K562 (cell line): ENCODE results near the gene DNASE1L2. TPM values are rescaled to one million over a fixed set of nuclear protein-coding genes. Genes with fewer than 3 reads are reported as not detected.

Source experiments
- ATAC-seq: fragments of 200-7000 bp; cut with Tn5 transposase; 3 replicates; pipeline ENCODE4 v1.9.1; 2020; ENCODE audit warnings: moderate library complexity
- BruUV-seq: library from RNA; stranded (reverse); fragments of 400-500 nt; replicated peaks from 2 replicates; lab custom pipeline; 2021; lab: Mats Ljungman, UMichigan
- CTCF ChIA-PET: fragments of 300-600 bp; formaldehyde crosslinking; extraction: SDS; loops from one replicate; lab custom pipeline; 2021; ENCODE audit warnings: low intra/inter-chr PET ratio; lab: Yijun Ruan, JAX
- POLR2A ChIA-PET: fragments of 300-600, 350-650 bp; sonication (Branson Sonifier 250); formaldehyde crosslinking; extraction: SDS; loops from one replicate; lab custom pipeline; 2021; ENCODE audit warnings: antibody characterized with exemption, inconsistent platforms; lab: Yijun Ruan, JAX
- DNase-seq, 4 experiments: peaks; one replicate each; pipeline versions ENCODE4 v3.0.0 to v3.0.0-alpha.2; 2011 to 2018; ENCODE audit warnings: low spot score in 3 of 4, mixed read lengths in 3 of 4; ENCODE audit errors: extremely low read depth in 1 of 4
- FAIRE-seq: peaks from 2 replicates; lab custom pipeline; 2011; peaks lifted over from hg19 to GRCh38; lab: Jason Lieb, UNC
- H2AFZ ChIP-seq: 2 replicates; pipeline ENCODE4 v1.6.0; 2011; ENCODE audit warnings: low read depth, low read length, control low read depth, inconsistent platforms
- H3K27ac ChIP-seq: fragments of 200-600 bp; 3 replicates; pipeline ENCODE4 v1.8.0; 2011; ENCODE audit warnings: low read depth, mild to moderate bottlenecking, control low read depth, inconsistent platforms, low read length, moderate library complexity, mixed read lengths; ENCODE audit errors: extremely low read depth
- H3K27me3 ChIP-seq, 2 experiments: fragments of 300-600 bp in 1 of 2; 2 replicates in 1 of 2; 3 replicates in 1 of 2; pipeline versions ENCODE4 v1.6.0 to v1.8.0; 2011; ENCODE audit warnings: inconsistent platforms in 2 of 2, low read length in 2 of 2, mild to moderate bottlenecking in 1 of 2, mixed read lengths in 1 of 2, moderate library complexity in 1 of 2; ENCODE audit not compliant: control insufficient read depth in 2 of 2, insufficient read depth in 2 of 2
- H3K36me3 ChIP-seq: fragments of 300-600 bp; 3 replicates; pipeline ENCODE4 v1.8.0; 2011; ENCODE audit warnings: mild to moderate bottlenecking, low read length, inconsistent platforms; ENCODE audit not compliant: control insufficient read depth, insufficient read depth
- H3K4me1 ChIP-seq, 2 experiments: fragments of 200-600 bp in 1 of 2; replicated peaks in 1 of 2; 2 replicates in 1 of 2; 3 replicates in 1 of 2; pipeline versions ENCODE4 v1.5.1 to v1.8.0; 2011; ENCODE audit warnings: inconsistent platforms in 2 of 2, low read length in 2 of 2, mild to moderate bottlenecking in 1 of 2, mixed read lengths in 1 of 2, moderate library complexity in 1 of 2; ENCODE audit not compliant: control insufficient read depth in 2 of 2, insufficient read depth in 2 of 2
- H3K4me2 ChIP-seq: 2 replicates; pipeline ENCODE4 v1.6.1; 2011; ENCODE audit warnings: low read length, control low read depth, inconsistent platforms, mixed read lengths; ENCODE audit not compliant: insufficient read depth
- H3K4me3 ChIP-seq: fragments of 200-600 bp; sonication (generic), shearing (Covaris generic); 2 replicates; pipeline ENCODE4 v1.5.1; 2016; ENCODE audit warnings: control low read depth, inconsistent platforms
- H3K79me2 ChIP-seq: fragments of 200-600 bp; 3 replicates; pipeline ENCODE4 v1.8.0; 2011; ENCODE audit warnings: low read length, inconsistent platforms; ENCODE audit not compliant: control insufficient read depth, insufficient read depth
- H3K9ac ChIP-seq, 2 experiments: 2 replicates each; pipeline versions ENCODE4 v1.6.0 to v1.6.1; 2011; ENCODE audit warnings: low read depth in 2 of 2, low read length in 2 of 2, control low read depth in 1 of 2, inconsistent platforms in 1 of 2, mild to moderate bottlenecking in 1 of 2, mixed read lengths in 1 of 2; ENCODE audit not compliant: insufficient read depth in 1 of 2
- H3K9me1 ChIP-seq: one replicate; pipeline ENCODE4 v1.6.0; 2011; ENCODE audit warnings: inconsistent platforms, mild to moderate bottlenecking, low read length, moderate library complexity; ENCODE audit not compliant: control insufficient read depth, insufficient read depth
- H3K9me3 ChIP-seq: replicated peaks from 2 replicates; pipeline ENCODE4 v1.5.1; 2011; ENCODE audit warnings: low read depth, low read length, inconsistent platforms; ENCODE audit not compliant: control insufficient read depth, insufficient read depth
- H4K20me1 ChIP-seq: replicated peaks from 2 replicates; pipeline ENCODE4 v1.6.1; 2011; ENCODE audit warnings: low read length, inconsistent platforms, mixed read lengths; ENCODE audit not compliant: control insufficient read depth, insufficient read depth
- CBFB ChIP-seq: sonication (generic); formaldehyde crosslinking; IDR thresholded peaks from 2 replicates; pipeline ENCODE4 v1.4.0; 2020; ENCODE audit warnings: mild to moderate bottlenecking, missing genetic modification reagents
- HDAC2 ChIP-seq: fragments of 450-650 bp; IDR thresholded peaks from 2 replicates; pipeline ENCODE4 v1.6.1; 2016; ENCODE audit warnings: mild to moderate bottlenecking
- MTA1 ChIP-seq: fragments of 450-650 bp; IDR thresholded peaks from 2 replicates; pipeline ENCODE4 v1.6.1; 2017; ENCODE audit warnings: borderline replicate concordance
- MYC ChIP-seq, 2 experiments: fragments of 250-450 bp in 1 of 2; sonication (Bioruptor Pico) in 1 of 2; IDR thresholded peaks; 2 replicates each; pipeline versions ENCODE4 v1.5.1 to v1.6.1; 2012 to 2021; ENCODE audit warnings: low read depth in 2 of 2, borderline replicate concordance in 1 of 2, improper control_type of control experiment in 1 of 2, low read length in 1 of 2, mild to moderate bottlenecking in 1 of 2, moderate library complexity in 1 of 2
- NCOA2 ChIP-seq, 2 experiments: fragments of 450-650 bp; IDR thresholded peaks; 2 replicates each; pipeline ENCODE4 v1.6.1; 2018; ENCODE audit warnings: mild to moderate bottlenecking in 2 of 2, moderate library complexity in 1 of 2; ENCODE audit not compliant: partially characterized antibody in 2 of 2
- PURB ChIP-seq: sonication (generic); formaldehyde crosslinking; IDR thresholded peaks from 2 replicates; pipeline ENCODE4 v1.9.0; 2021; ENCODE audit warnings: low read depth, mild to moderate bottlenecking, missing genetic modification reagents
- ZC3H4 ChIP-seq: sonication (generic); formaldehyde crosslinking; IDR thresholded peaks from 2 replicates; pipeline ENCODE4 v1.9.0; 2021; ENCODE audit warnings: missing genetic modification reagents, borderline replicate concordance
- ZNF668 ChIP-seq: fragments of 250-450 bp; sonication (Bioruptor Pico); IDR thresholded peaks from 2 replicates; pipeline ENCODE4 v1.8.0; 2022; ENCODE audit warnings: mild to moderate bottlenecking, inconsistent platforms
- WGBS: fragments of 100-300 bp; shearing (Covaris generic); methylation state at CpG from one replicate; pipeline ENCODE4 v1.1.6; 2016; ENCODE audit warnings: low coverage, mixed read lengths; ENCODE audit not compliant: insufficient coverage; ENCODE audit errors: missing lambda C conversion rate; 5-methylcytosine and 5-hydroxymethylcytosine counted together
- in situ Hi-C: fragments of 300-500 bp; cut with MboI; formaldehyde crosslinking; loops from 4 replicates; pipeline ENCODE4 v1.15.0; 2018; ENCODE audit warnings: inconsistent platforms, mixed read lengths
- intact Hi-C: fragments of 100-400 bp; cut with micrococcal nuclease; formaldehyde crosslinking; loops from 2 replicates; pipeline ENCODE4 v1.14.2; 2022
- polyA plus RNA-seq, 8 experiments: library from polyadenylated mRNA; depleted of rRNA in 4 of 8; stranded (reverse) in 5 of 8; unstranded in 3 of 8; fragments of >200 nt; fragmentation: Nextera tagmentation in 2 of 8; fragmentation: Illumina TruSeq in 1 of 8; extraction: Ambion mirVana in 2 of 8; extraction: Trizol in 1 of 8; gene quantifications; 2 replicates each; pipeline versions ENCODE4 v1.2.1 to v1.2.3, GENCODE V29; 2011 to 2014; ENCODE audit warnings: inconsistent platforms in 1 of 8, missing spikeins in 1 of 8
- total RNA-seq, 7 experiments: library from RNA; depleted of rRNA in 6 of 7; stranded (reverse); fragments of >200 nt in 6 of 7; fragmentation: Illumina TruSeq in 2 of 7; extraction: Trizol in 2 of 7; gene quantifications; 2 replicates each; pipeline versions ENCODE4 v1.2.1 to v1.2.3, GENCODE V29; 2011 to 2021; ENCODE audit warnings: low replicate concordance in 1 of 7
- TF ChIP-seq, protein P1 (sequence below), 3 experiments: fragments of 200-800 bp in 1 of 3; sonication (Bioruptor generic) in 1 of 3; sonication (generic) in 1 of 3; formaldehyde crosslinking in 1 of 3; IDR thresholded peaks; 2 replicates each; pipeline versions ENCODE4 v1.6.1 to v1.8.0; 2016 to 2022; ENCODE audit warnings: mild to moderate bottlenecking in 2 of 3, missing compliant biosample characterization in 2 of 3, missing genetic modification characterization in 2 of 3, missing genetic modification reagents in 1 of 3
- TF ChIP-seq, protein P2 (sequence below), 3 experiments: fragments of 200-800 bp in 1 of 3; fragments of 250-450 bp in 1 of 3; fragments of 450-650 bp in 1 of 3; sonication (Bioruptor Pico) in 1 of 3; sonication (Bioruptor generic) in 1 of 3; formaldehyde crosslinking in 1 of 3; IDR thresholded peaks; 2 replicates each; pipeline versions ENCODE4 v1.6.1 to v1.8.0; 2016 to 2022; ENCODE audit warnings: mild to moderate bottlenecking in 2 of 3, missing genetic modification characterization in 2 of 3, missing compliant biosample characterization in 1 of 3, moderate library complexity in 1 of 3

Gene DNASE1L2
- total and polyA plus RNA-seq, 9 of the 15 experiments (the other 6 are each of a cell fraction or from before 2014, with no cell fraction given): 0.08 to 2.7 (median 1.7) TPM; not detected in 1

DNA sequence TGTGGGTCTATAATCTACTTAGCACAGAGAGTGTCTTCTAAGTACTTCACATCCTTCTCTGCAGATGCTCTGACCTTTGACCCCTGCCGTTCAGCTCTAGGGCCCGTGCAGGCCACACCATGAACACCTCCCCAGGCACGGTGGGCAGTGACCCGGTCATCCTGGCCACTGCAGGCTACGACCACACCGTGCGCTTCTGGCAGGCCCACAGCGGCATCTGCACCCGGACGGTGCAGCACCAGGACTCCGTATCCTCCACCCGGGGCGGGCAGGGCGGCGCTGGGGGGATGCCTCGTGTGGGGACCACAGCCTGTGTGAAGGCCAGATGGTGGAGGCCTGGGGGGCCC, 30.3 kb upstream of the DNASE1L2 start:
- in situ Hi-C loops: no loop called here
- Histone ChIP-seq H3K4me3 (peak overlapping the region; percentile 84), H3K9me3 (no peaks in the 10 kb centered on the region), H3K9me1 (no peaks in the 10 kb centered on the region), H3K79me2 (peaks cover 42% of the 10 kb centered on the region), H4K20me1 (peaks cover 7% of the 10 kb centered on the region), H3K27me3 (no peaks in the 10 kb centered on the region), H3K9ac (peak overlapping the region; percentile 92 to 96), H2AFZ (peak overlapping the region; percentile 100), H3K4me1 (peaks cover 19 to 67% of the 10 kb centered on the region in 2 experiments), H3K27ac (peak overlapping the region; percentile 93), H3K36me3 (peaks cover 39% of the 10 kb centered on the region; the same call in 1 of the 3 replicates), H3K4me2 (peak overlapping the region; percentile 92)
- ATAC-seq (peak; percentile 35), FAIRE-seq (peak; percentile 84), DNase-seq (no peak)
- ChIA-PET CTCF (no interaction called here), POLR2A (interaction anchor here (0.6 to 1.4 kb wide), 6 partner anchors 8 to 50 kb away, joined by 3 to 7 read pairs (median 6); partner anchors contain the start of genes ECI1, PGP and TRAF7)
- intact Hi-C loops: no loop called here
- BruUV-seq: no TSS peak
- 6% methylated on average over 15 of the region's 16 CpGs for WGBS
- TF ChIP-seq HDAC2 (peak; percentile 23; the same call in 1 of the 2 replicates), CBFB (CRISPR knock-in tag) (peak; percentile 77), ZNF668 (CRISPR knock-in tag) (no peak), PURB (no peak), MTA1 (0 out of 2 replicates have a peak, but pooled peaks have one; percentile 27), NCOA2 (IDR thresholded peaks at IDR 0.05; ENCODE audit: partially characterized antibody in 2 of 2) (no peak), MYC (IDR thresholded peaks at IDR 0.05; ENCODE audit: low read depth, low read length) (no peak), MYC (CRISPR knock-in tag; IDR thresholded peaks at IDR 0.05; ENCODE audit: borderline replicate concordance, low read depth) (peak; percentile 90; the same call in 1 of the 2 replicates), ZC3H4 (0 out of 2 replicates have a peak, but pooled peaks have one; percentile 31)
- TF ChIP-seq, protein P1, sequence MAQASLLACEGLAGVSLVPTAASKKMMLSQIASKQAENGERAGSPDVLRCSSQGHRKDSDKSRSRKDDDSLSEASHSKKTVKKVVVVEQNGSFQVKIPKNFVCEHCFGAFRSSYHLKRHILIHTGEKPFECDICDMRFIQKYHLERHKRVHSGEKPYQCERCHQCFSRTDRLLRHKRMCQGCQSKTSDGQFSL (CRISPR knock-in tag; IDR thresholded peaks at IDR 0.05): no peak
- TF ChIP-seq, protein P1 (tag; IDR thresholded peaks at IDR 0.05): peak in 1 of 2 experiments; percentile 27; a peak in 1 of 4 replicates
- TF ChIP-seq, protein P2, sequence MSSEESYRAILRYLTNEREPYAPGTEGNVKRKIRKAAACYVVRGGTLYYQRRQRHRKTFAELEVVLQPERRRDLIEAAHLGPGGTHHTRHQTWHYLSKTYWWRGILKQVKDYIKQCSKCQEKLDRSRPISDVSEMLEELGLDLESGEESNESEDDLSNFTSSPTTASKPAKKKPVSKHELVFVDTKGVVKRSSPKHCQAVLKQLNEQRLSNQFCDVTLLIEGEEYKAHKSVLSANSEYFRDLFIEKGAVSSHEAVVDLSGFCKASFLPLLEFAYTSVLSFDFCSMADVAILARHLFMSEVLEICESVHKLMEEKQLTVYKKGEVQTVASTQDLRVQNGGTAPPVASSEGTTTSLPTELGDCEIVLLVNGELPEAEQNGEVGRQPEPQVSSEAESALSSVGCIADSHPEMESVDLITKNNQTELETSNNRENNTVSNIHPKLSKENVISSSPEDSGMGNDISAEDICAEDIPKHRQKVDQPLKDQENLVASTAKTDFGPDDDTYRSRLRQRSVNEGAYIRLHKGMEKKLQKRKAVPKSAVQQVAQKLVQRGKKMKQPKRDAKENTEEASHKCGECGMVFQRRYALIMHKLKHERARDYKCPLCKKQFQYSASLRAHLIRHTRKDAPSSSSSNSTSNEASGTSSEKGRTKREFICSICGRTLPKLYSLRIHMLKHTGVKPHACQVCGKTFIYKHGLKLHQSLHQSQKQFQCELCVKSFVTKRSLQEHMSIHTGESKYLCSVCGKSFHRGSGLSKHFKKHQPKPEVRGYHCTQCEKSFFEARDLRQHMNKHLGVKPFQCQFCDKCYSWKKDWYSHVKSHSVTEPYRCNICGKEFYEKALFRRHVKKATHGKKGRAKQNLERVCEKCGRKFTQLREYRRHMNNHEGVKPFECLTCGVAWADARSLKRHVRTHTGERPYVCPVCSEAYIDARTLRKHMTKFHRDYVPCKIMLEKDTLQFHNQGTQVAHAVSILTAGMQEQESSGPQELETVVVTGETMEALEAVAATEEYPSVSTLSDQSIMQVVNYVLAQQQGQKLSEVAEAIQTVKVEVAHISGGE (CRISPR knock-in tag; IDR thresholded peaks at IDR 0.05): peak in 1 of 3 experiments; percentile 17; a peak in 1 of 6 replicates
